B cell (primary cell): ENCODE measurements around the gene SLC19A3. TPM values are rescaled to one million over a fixed set of nuclear protein-coding genes. Genes with fewer than 3 reads are reported as not detected.

Experiments
- ATAC-seq: fragments of 200-7000 bp; cut with Tn5 transposase; one replicate; pipeline ENCODE4 v1.10.0; 2021; ENCODE audit warnings: low read depth, mild to moderate bottlenecking, moderate number of reproducible peaks, moderate library complexity
- CTCF ChIA-PET: fragments of 350-600 bp; sonication (Branson Sonifier 250); formaldehyde crosslinking; loops from one replicate; lab custom pipeline; 2021; ENCODE audit warnings: antibody characterized with exemption, inconsistent platforms; lab: Charles Lee
- POLR2A ChIA-PET: fragments of 350-600 bp; sonication (Branson Sonifier 250); formaldehyde crosslinking; loops from one replicate; lab custom pipeline; 2021; ENCODE audit warnings: antibody characterized with exemption; lab: Charles Lee
- DNase-seq: peaks from one replicate; pipeline ENCODE4 v3.0.0; 2013
- H2AFZ ChIP-seq: 2 replicates; pipeline ENCODE4 v1.6.1; 2012; ENCODE audit warnings: mild to moderate bottlenecking, low read depth, low read length; ENCODE audit not compliant: insufficient read depth, poor library complexity, severe bottlenecking
- H3K27ac ChIP-seq, 2 donors: 1 replicate in 1 of 2; 2 replicates in 1 of 2; pipeline ENCODE4 v1.5.1; 2012 to 2013; ENCODE audit warnings: low read length in 2 of 2, mild to moderate bottlenecking in 2 of 2, moderate library complexity in 1 of 2
- H3K27me3 ChIP-seq, 4 experiments: fragments of 200-600 bp in 1 of 4; sonication (generic) in 1 of 4; replicated peaks in 1 of 4; 1 replicate in 2 of 4; 2 replicates in 2 of 4; pipeline versions ENCODE4 v1.6.1 to v1.7.0; 2013 to 2016; ENCODE audit warnings: low read length in 3 of 4, mild to moderate bottlenecking in 2 of 4, mixed read lengths in 1 of 4, moderate library complexity in 1 of 4; ENCODE audit not compliant: insufficient read depth in 4 of 4, control insufficient read depth in 3 of 4; ENCODE audit errors: control extremely low read depth in 1 of 4
- H3K36me3 ChIP-seq, 2 experiments: replicated peaks in 1 of 2; 1 replicate in 1 of 2; 2 replicates in 1 of 2; pipeline versions ENCODE4 v1.6.1 to v1.7.1; 2013; ENCODE audit warnings: low read length in 1 of 2; ENCODE audit not compliant: insufficient read depth in 2 of 2, control insufficient read depth in 1 of 2; ENCODE audit errors: control extremely low read depth in 1 of 2, extremely low read depth in 1 of 2
- H3K4me1 ChIP-seq, 2 donors: fragments of 200-600 bp in 1 of 2; sonication (generic) in 1 of 2; 1 replicate in 1 of 2; 2 replicates in 1 of 2; pipeline versions ENCODE4 v1.5.1 to v1.6.1; 2013 to 2017; ENCODE audit warnings: low read length in 2 of 2; ENCODE audit not compliant: control insufficient read depth in 2 of 2, insufficient read depth in 2 of 2
- H3K4me2 ChIP-seq: replicated peaks from 2 replicates; pipeline ENCODE3; 2012; ENCODE audit warnings: mild to moderate bottlenecking, low read depth, low read length; ENCODE audit not compliant: poor library complexity, severe bottlenecking
- H3K4me3 ChIP-seq, 5 experiments: fragments of 200-600 bp in 1 of 5; sonication (generic) in 1 of 5; 1 replicate in 3 of 5; 2 replicates in 2 of 5; pipeline versions ENCODE4 v1.5.1 to v1.7.0; 2011 to 2016; ENCODE audit warnings: low read length in 4 of 5, mild to moderate bottlenecking in 4 of 5, low read depth in 2 of 5, control low read depth in 1 of 5, moderate library complexity in 1 of 5; ENCODE audit not compliant: insufficient read depth in 1 of 5; ENCODE audit errors: control extremely low read depth in 1 of 5, extremely low read depth in 1 of 5
- H3K79me2 ChIP-seq: fragments of 200-600 bp; sonication (generic); one replicate; pipeline ENCODE4 v1.6.0; 2016; ENCODE audit warnings: low read length; ENCODE audit not compliant: control insufficient read depth, insufficient read depth
- H3K9ac ChIP-seq: fragments of 200-600 bp; sonication (generic); 2 replicates; pipeline ENCODE4 v1.6.1; 2017; ENCODE audit warnings: mild to moderate bottlenecking, low read length, moderate library complexity
- H3K9me3 ChIP-seq, 3 donors: one replicate each; pipeline versions ENCODE4 v1.6.1 to v1.7.1; 2013; ENCODE audit warnings: low read length in 2 of 3; ENCODE audit not compliant: control insufficient read depth in 2 of 3, insufficient read depth in 1 of 3; ENCODE audit errors: control extremely low read depth in 1 of 3
- H4K20me1 ChIP-seq: 2 replicates; pipeline ENCODE4 v1.6.0; 2012; ENCODE audit warnings: mild to moderate bottlenecking, low read length; ENCODE audit not compliant: insufficient read depth, control insufficient read depth, poor library complexity, severe bottlenecking
- H3K27ac Mint-ChIP-seq: one replicate; pipeline ENCODE4 v1.8.0; 2021; ENCODE audit warnings: mixed read lengths
- H3K27me3 Mint-ChIP-seq: one replicate; pipeline ENCODE4 v1.8.0; 2021; ENCODE audit warnings: mixed read lengths
- H3K4me1 Mint-ChIP-seq: one replicate; pipeline ENCODE4 v1.8.0; 2021; ENCODE audit warnings: mixed read lengths
- H3K4me3 Mint-ChIP-seq: one replicate; pipeline ENCODE4 v1.8.0; 2021; ENCODE audit warnings: mixed read lengths
- H3K9me3 Mint-ChIP-seq: one replicate; pipeline ENCODE4 v1.8.0; 2022; ENCODE audit warnings: mixed read lengths; ENCODE audit not compliant: insufficient read depth
- CTCF ChIP-seq: fragments of 200-600 bp; IDR thresholded peaks from one replicate; pipeline ENCODE4 v1.8.0; 2022; ENCODE audit warnings: antibody characterized with exemption, mild to moderate bottlenecking
- EZH2 ChIP-seq: IDR thresholded peaks from 2 replicates; pipeline ENCODE4 v1.6.1; 2012; ENCODE audit warnings: borderline replicate concordance, low read depth, mild to moderate bottlenecking, moderate library complexity, low read length; ENCODE audit not compliant: insufficient read depth, poor library complexity, severe bottlenecking
- WGBS: methylation state at CpG from one replicate; pipeline ENCODE4 v1.1.5; 2013; ENCODE audit warnings: missing lambda C conversion rate; ENCODE audit not compliant: insufficient coverage; 5-methylcytosine and 5-hydroxymethylcytosine counted together
- intact Hi-C: fragments of 100-400 bp; cut with micrococcal nuclease; formaldehyde crosslinking; loops from one replicate; pipeline ENCODE4 v1.10.0; 2022
- polyA plus RNA-seq: library from polyadenylated mRNA; depleted of rRNA; stranded (reverse); fragments of >200 nt; gene quantifications from 2 replicates; pipeline ENCODE4 v1.2.3, GENCODE V29; 2012
- total RNA-seq, 2 donors: library from RNA; stranded (reverse); fragments of 120-200 nt in 1 of 2; gene quantifications; 1 replicate in 1 of 2; 2 replicates in 1 of 2; pipeline versions ENCODE4 v1.2.3 to v1.2.4, GENCODE V29; 2013 to 2022

The SLC19A3 gene
- total and polyA plus RNA-seq, 2 donors (not counting 1 experiment from before 2014, with no cell fraction given): not detected

DNA sequence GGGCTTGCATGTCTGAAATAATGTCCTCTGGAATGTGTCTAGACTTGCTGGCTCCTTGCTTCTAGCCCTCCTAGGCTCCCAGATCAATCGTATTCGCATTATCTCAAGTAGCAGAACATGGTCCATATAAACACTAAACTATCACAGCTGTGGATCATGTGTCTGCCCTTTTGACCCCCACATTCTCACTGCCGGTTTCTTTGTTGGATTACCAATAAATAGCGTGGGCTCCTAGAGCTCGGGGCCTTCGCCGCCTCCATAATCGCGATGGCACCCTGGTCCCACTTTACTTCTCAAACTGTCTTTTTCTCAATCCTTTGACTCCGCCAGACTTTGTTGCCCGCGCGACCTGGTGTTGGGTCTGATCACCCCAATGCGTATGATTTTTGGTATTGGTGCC, 21.5 kb upstream of the SLC19A3 start:
- no peak for DNase-seq
- Histone ChIP-seq H3K9ac (no peak overlapping the region), H3K36me3 (no peaks in the 10 kb centered on the region), H3K4me3 (no peak overlapping the region), H3K4me1 (no peaks in the 10 kb centered on the region), H3K9me3 (no peaks in the 10 kb centered on the region), H2AFZ (no peak overlapping the region), H3K27me3 (no peaks in the 10 kb centered on the region), H4K20me1 (no peaks in the 10 kb centered on the region), H3K79me2 (no peaks in the 10 kb centered on the region), H3K4me2 (no peak overlapping the region), H3K27ac (no peak overlapping the region)
- POLR2A ChIA-PET: no interaction called here
- H3K4me1 Mint-ChIP-seq: no peaks in the 10 kb centered on the region
- H3K4me3 Mint-ChIP-seq: no peak overlapping the region
- peaks cover 4% of the 10 kb centered on the region for H3K27me3 Mint-ChIP-seq
- intact Hi-C loops: no loop called here
- TF ChIP-seq CTCF (no peak), EZH2 (no peak)
- ATAC-seq: no peak
- no peak overlapping the region for H3K27ac Mint-ChIP-seq
- CTCF ChIA-PET: interaction anchor here (1.4 kb wide), 1 partner anchor 27 kb away, joined by 4 read pairs; no protein-coding TSS in a partner anchor
- H3K9me3 Mint-ChIP-seq: no peaks in the 10 kb centered on the region
- WGBS: 97% methylated on average over 9 of the region's 14 CpGs

DNA sequence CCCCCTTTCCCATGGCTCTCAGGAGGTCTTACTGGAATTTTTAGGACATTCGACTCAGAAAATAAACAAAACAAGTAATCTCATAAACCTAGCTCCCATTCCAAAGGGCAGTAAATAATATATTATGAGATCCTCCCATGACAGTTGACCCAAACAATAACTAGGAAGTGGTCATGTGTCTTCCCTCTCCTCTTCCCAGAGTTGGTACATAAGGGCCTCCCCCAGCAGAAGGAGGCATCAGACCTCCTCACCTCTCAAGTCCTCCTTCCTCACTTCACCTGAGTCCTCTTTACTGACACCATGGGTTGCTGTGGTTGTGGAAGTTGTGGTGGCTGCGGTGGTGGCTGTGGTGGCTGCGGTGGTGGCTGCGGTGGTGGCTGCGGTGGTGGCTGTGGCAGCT, 10.2 kb upstream of the SLC19A3 start, which contains the start of gene SCYGR7:
Gene SCYGR7 (plus strand): TSS at position 301 of the 400 bp plus-strand sequence. CDS start 0 bp downstream, at position 301.
- no peak within 1 kb of the TSS for H2AFZ ChIP-seq
- H3K79me2 ChIP-seq: no peaks in the 10 kb centered on the region
- no peak for DNase-seq
- ChIA-PET CTCF (no interaction called here), POLR2A (no interaction called here)
- H3K4me3 ChIP-seq: no peak within 1 kb of the TSS
- ATAC-seq: no peak
- no peak within 1 kb of the TSS for H3K27ac ChIP-seq
- H3K9me3 ChIP-seq: no peaks in the 10 kb centered on the region
- intact Hi-C loops: no loop called here
- no peaks in the 10 kb centered on the region for H3K9me3 Mint-ChIP-seq
- peaks cover 0 to 7% (median 1%) of the 10 kb centered on the region in 4 experiments for H3K27me3 ChIP-seq
- H3K4me1 Mint-ChIP-seq: no peaks in the 10 kb centered on the region
- WGBS: no CpG with 5 or more reads among the region's 5 CpGs
- H3K27me3 Mint-ChIP-seq: peaks cover 17% of the 10 kb centered on the region
- no peaks in the 10 kb centered on the region for H4K20me1 ChIP-seq
- H3K9ac ChIP-seq: no peak within 1 kb of the TSS
- H3K36me3 ChIP-seq: no peaks in the 10 kb centered on the region
- H3K27ac Mint-ChIP-seq: no peak within 1 kb of the TSS
- TF ChIP-seq CTCF (no peak), EZH2 (no peak)
- no peak within 1 kb of the TSS for H3K4me3 Mint-ChIP-seq
- no peaks in the 10 kb centered on the region for H3K4me1 ChIP-seq
- H3K4me2 ChIP-seq: no peak within 1 kb of the TSS
